Panc1 (cell line): ENCODE data around the gene TTPAL.

Experiments used
- POLR2AphosphoS5 ChIP-seq: IDR thresholded peaks from 2 replicates; pipeline ENCODE4 v1.6.1; 2012; ENCODE audit warnings: mild to moderate bottlenecking, low read depth, low read length, moderate library complexity
- SIN3A ChIP-seq: IDR thresholded peaks from 2 replicates; pipeline ENCODE4 v1.6.1; 2012; ENCODE audit warnings: low read depth, mild to moderate bottlenecking, low read length, moderate library complexity, borderline replicate concordance; ENCODE audit not compliant: insufficient read depth
- TCF7L2 ChIP-seq: IDR thresholded peaks from 2 replicates; pipeline ENCODE4 v1.6.1; 2011; ENCODE audit warnings: mild to moderate bottlenecking, low read depth, low read length, inconsistent platforms
- TF ChIP-seq, protein P1 (sequence below): fragments of 450-650 bp; IDR thresholded peaks from 2 replicates; pipeline ENCODE4 v1.5.1; 2017; ENCODE audit warnings: mild to moderate bottlenecking
- TF ChIP-seq, protein P2 (sequence below), 2 experiments: IDR thresholded peaks; 2 replicates each; pipeline ENCODE4 v1.6.1; 2011 to 2012; ENCODE audit warnings: low read depth in 2 of 2, control low read depth in 1 of 2, low read length in 1 of 2, mild to moderate bottlenecking in 1 of 2, moderate library complexity in 1 of 2; ENCODE audit not compliant: insufficient read depth in 1 of 2

DNA sequence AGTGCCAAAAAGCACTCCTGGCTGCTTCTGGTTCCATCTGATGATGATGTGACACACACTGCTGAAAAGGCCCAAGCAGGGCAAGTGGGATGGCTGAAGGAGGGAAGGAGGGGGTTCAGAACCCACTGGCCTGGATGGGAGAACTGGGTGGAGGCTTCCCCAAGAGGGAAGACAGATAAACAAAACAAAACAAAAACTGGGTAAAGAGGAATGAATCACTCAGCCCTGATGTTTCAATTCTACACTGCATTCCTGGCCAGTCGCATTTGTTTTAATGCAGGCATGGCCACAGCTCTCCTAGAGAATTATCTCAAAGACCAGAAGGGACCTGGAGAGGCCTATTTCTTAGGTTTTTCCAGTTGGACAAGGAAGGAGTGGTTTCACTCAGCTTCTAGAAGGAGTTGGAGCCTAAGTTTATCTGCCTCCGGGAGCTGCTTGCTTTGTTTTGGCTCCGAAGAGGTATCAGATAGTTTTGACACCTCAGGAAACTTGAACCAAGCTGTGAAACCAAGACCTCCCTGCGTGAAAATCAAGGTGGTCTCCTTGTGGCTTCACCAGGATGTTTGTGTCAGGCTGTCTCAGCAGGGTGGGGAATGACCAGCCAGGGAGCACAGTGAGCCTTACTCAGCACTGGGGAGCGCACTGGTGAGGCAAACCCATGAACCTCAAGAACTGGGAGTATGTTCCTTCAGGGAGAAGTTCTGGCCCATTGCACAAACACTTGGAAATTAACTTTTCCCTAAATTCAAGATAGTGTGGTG, 16.1 kb downstream of the TTPAL start:
- TF ChIP-seq, protein P1, sequence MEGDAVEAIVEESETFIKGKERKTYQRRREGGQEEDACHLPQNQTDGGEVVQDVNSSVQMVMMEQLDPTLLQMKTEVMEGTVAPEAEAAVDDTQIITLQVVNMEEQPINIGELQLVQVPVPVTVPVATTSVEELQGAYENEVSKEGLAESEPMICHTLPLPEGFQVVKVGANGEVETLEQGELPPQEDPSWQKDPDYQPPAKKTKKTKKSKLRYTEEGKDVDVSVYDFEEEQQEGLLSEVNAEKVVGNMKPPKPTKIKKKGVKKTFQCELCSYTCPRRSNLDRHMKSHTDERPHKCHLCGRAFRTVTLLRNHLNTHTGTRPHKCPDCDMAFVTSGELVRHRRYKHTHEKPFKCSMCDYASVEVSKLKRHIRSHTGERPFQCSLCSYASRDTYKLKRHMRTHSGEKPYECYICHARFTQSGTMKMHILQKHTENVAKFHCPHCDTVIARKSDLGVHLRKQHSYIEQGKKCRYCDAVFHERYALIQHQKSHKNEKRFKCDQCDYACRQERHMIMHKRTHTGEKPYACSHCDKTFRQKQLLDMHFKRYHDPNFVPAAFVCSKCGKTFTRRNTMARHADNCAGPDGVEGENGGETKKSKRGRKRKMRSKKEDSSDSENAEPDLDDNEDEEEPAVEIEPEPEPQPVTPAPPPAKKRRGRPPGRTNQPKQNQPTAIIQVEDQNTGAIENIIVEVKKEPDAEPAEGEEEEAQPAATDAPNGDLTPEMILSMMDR: no peak
- TF ChIP-seq TCF7L2 (no peak), POLR2AphosphoS5 (no peak), SIN3A (no peak)
- TF ChIP-seq, protein P2, sequence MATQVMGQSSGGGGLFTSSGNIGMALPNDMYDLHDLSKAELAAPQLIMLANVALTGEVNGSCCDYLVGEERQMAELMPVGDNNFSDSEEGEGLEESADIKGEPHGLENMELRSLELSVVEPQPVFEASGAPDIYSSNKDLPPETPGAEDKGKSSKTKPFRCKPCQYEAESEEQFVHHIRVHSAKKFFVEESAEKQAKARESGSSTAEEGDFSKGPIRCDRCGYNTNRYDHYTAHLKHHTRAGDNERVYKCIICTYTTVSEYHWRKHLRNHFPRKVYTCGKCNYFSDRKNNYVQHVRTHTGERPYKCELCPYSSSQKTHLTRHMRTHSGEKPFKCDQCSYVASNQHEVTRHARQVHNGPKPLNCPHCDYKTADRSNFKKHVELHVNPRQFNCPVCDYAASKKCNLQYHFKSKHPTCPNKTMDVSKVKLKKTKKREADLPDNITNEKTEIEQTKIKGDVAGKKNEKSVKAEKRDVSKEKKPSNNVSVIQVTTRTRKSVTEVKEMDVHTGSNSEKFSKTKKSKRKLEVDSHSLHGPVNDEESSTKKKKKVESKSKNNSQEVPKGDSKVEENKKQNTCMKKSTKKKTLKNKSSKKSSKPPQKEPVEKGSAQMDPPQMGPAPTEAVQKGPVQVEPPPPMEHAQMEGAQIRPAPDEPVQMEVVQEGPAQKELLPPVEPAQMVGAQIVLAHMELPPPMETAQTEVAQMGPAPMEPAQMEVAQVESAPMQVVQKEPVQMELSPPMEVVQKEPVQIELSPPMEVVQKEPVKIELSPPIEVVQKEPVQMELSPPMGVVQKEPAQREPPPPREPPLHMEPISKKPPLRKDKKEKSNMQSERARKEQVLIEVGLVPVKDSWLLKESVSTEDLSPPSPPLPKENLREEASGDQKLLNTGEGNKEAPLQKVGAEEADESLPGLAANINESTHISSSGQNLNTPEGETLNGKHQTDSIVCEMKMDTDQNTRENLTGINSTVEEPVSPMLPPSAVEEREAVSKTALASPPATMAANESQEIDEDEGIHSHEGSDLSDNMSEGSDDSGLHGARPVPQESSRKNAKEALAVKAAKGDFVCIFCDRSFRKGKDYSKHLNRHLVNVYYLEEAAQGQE (IDR thresholded peaks at IDR 0.05; ENCODE audit: insufficient read depth in 1 of 2, low read depth in 2 of 2, low read length in 1 of 2): no peak
